Mesendoderm (in vitro differentiated cells): ENCODE data around the gene NRP2. TPM values are rescaled to one million over a fixed set of nuclear protein-coding genes. Genes with fewer than 3 reads are reported as not detected.
A peak's percentile ranks its signal among the peaks of the same experiment; 100 is the strongest.

ENCODE experiments used
- DNase-seq: peaks from one replicate; pipeline ENCODE4 v3.0.0; 2013
- H2AK5ac ChIP-seq: 2 replicates; pipeline ENCODE4 v1.6.1; 2013; ENCODE audit warnings: low read length, inconsistent platforms
- H2BK120ac ChIP-seq: 2 replicates; pipeline ENCODE4 v1.6.1; 2013; ENCODE audit warnings: low read depth, mild to moderate bottlenecking, low read length, moderate library complexity, mixed read lengths
- H2BK15ac ChIP-seq: replicated peaks from 2 replicates; pipeline ENCODE4 v1.6.1; 2013; ENCODE audit warnings: low read depth, mild to moderate bottlenecking, moderate library complexity
- H2BK5ac ChIP-seq: 2 replicates; pipeline ENCODE4 v1.6.1; 2013; ENCODE audit warnings: low read length, inconsistent platforms
- H3K18ac ChIP-seq: 2 replicates; pipeline ENCODE4 v1.6.1; 2013; ENCODE audit warnings: mild to moderate bottlenecking, low read length, mixed read lengths
- H3K23ac ChIP-seq: one replicate; pipeline ENCODE4 v1.6.1; 2013; ENCODE audit warnings: low read length
- H3K27ac ChIP-seq: 2 replicates; pipeline ENCODE4 v1.5.1; 2013; ENCODE audit warnings: low read depth, mild to moderate bottlenecking, inconsistent platforms, low read length, moderate library complexity
- H3K27me3 ChIP-seq: 2 replicates; pipeline ENCODE4 v1.6.1; 2013; ENCODE audit warnings: low read length, control low read depth, mild to moderate bottlenecking, inconsistent platforms; ENCODE audit not compliant: insufficient read depth, poor library complexity
- H3K36me3 ChIP-seq: 2 replicates; pipeline ENCODE4 v1.6.1; 2013; ENCODE audit warnings: low read length, inconsistent platforms; ENCODE audit not compliant: control insufficient read depth, insufficient read depth
- H3K4ac ChIP-seq: one replicate; pipeline ENCODE4 v1.6.1; 2013; ENCODE audit warnings: low read depth, mild to moderate bottlenecking, low read length, moderate library complexity
- H3K4me1 ChIP-seq: 2 replicates; pipeline ENCODE4 v1.6.1; 2013; ENCODE audit warnings: low read depth, low read length, inconsistent platforms; ENCODE audit not compliant: control insufficient read depth
- H3K4me2 ChIP-seq: 2 replicates; pipeline ENCODE4 v1.6.1; 2013; ENCODE audit warnings: low read length
- H3K4me3 ChIP-seq: 2 replicates; pipeline ENCODE4 v1.5.1; 2013; ENCODE audit warnings: mild to moderate bottlenecking, low read length
- H3K56ac ChIP-seq: one replicate; pipeline ENCODE4 v1.6.1; 2013; ENCODE audit warnings: low read length
- H3K79me1 ChIP-seq: 2 replicates; pipeline ENCODE4 v1.6.1; 2013; ENCODE audit warnings: low read length, inconsistent platforms
- H3K79me2 ChIP-seq: 2 replicates; pipeline ENCODE4 v1.6.1; 2013; ENCODE audit warnings: mild to moderate bottlenecking, low read length; ENCODE audit not compliant: control insufficient read depth, insufficient read depth
- H3K9ac ChIP-seq: 2 replicates; pipeline ENCODE4 v1.6.1; 2013; ENCODE audit warnings: low read length, inconsistent platforms
- H4K5ac ChIP-seq: one replicate; pipeline ENCODE4 v1.6.1; 2013; ENCODE audit warnings: low read length
- H4K8ac ChIP-seq: one replicate; pipeline ENCODE4 v1.6.1; 2013; ENCODE audit warnings: low read depth, mild to moderate bottlenecking, control low read depth, low read length, moderate library complexity
- WGBS: extraction: QIAGEN DNeasy Blood & Tissue Kit; methylation state at CpG from one replicate; pipeline ENCODE4 v1.1.7; 2013; ENCODE audit warnings: low lambda C conversion rate, missing lambda C conversion rate; ENCODE audit not compliant: insufficient coverage; ENCODE audit errors: extremely low coverage; 5-methylcytosine and 5-hydroxymethylcytosine counted together
- polyA plus RNA-seq, 2 experiments: library from polyadenylated mRNA; stranded (reverse); fragments of 200-250 nt; gene quantifications; one replicate each; pipeline ENCODE4 v1.2.3, GENCODE V29; 2013

Gene NRP2
- polyA plus RNA-seq (2013, experiment 1 of 2), result 25.9 TPM
- polyA plus RNA-seq (2013, experiment 2 of 2), result 23.7 TPM

DNA sequence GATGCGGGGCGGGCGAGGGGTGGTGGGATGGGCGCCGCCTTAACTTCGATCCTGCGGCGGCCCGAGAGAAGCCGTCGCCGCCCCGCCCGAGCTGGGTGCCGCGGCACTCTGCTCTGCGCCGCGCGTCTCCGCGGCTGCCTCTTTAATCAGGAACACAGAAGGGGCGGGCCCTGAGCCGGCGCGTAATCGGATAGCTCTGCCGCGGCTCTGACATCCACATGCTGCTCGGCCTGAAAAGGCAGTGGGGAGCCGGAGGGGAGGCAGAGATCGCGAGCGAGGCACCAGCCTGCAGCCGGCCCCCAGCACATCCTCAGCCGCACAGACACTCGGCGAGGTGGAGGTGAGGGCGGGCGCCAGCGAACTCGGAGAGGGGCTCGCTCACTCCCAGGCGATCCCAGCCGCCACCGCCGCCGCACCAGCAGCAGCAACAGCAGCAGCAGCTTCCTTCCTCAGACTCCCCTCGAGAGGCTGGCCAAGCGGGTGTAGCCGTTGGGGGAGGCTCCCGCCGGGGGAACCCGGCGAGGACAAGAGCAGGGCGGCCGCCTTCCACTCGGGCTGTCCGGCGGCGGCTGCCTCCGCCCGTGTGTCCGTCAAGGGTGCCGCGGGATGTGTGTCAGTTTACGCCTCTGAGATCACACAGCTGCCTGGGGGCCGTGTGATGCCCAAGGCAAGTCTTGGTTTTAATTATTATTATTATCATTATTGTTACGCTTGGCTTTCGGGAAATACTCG is at the start of gene NRP2:
Gene NRP2 (plus strand): TSS at position 263 of the 732 bp plus-strand sequence. CDS start 790 bp downstream, outside the sequence.
- Histone ChIP-seq H3K23ac (peak within 1 kb of the TSS; percentile 97), H3K27me3 (peaks cover 3% of the 10 kb centered on the region), H3K27ac (peak within 1 kb of the TSS; percentile 84)

DNA sequence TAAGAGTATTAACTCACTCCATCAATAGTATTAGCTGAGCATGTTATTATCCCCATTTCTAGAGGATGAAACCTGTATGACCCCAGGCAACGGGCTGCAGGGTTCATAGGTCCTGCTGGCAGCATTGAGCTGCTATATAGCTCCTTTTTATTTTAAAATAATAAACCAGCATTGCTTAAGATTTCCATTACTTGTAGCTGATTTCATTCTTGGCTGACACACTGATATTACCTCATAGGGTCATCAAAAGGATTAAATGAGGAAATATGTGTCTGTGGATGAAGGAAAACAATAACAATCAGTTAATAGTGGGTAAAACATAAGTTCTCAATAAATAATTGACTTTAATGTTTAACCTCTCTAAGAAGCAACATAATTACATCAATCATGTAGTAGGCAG is 48.3 kb upstream of the NRP2 start:
- H3K23ac ChIP-seq, result no peak overlapping the region
- no peaks in the 10 kb centered on the region for H3K36me3 ChIP-seq
- H2BK5ac ChIP-seq, result no peak overlapping the region
- no peak overlapping the region for H4K8ac ChIP-seq
- no peak overlapping the region for H2BK15ac ChIP-seq
- peaks cover 7% of the 10 kb centered on the region for H3K4me1 ChIP-seq
- no CpG with 5 or more reads among the region's 1 CpG for WGBS
- no peaks in the 10 kb centered on the region for H3K27me3 ChIP-seq
- no peak overlapping the region for H4K5ac ChIP-seq
- no peak overlapping the region for H3K9ac ChIP-seq
- H3K79me1 ChIP-seq, result no peaks in the 10 kb centered on the region
- H3K4me3 ChIP-seq, result no peak overlapping the region
- H3K4ac ChIP-seq, result no peak overlapping the region
- H3K56ac ChIP-seq, result no peak overlapping the region
- no peak overlapping the region for H3K18ac ChIP-seq
- H3K4me2 ChIP-seq, result no peak overlapping the region
- H2BK120ac ChIP-seq, result no peak overlapping the region
- no peak overlapping the region for H3K27ac ChIP-seq
- DNase-seq, result no peak
- no peak overlapping the region for H2AK5ac ChIP-seq
- no peaks in the 10 kb centered on the region for H3K79me2 ChIP-seq

More for the DNA sequence above, at the start of gene NRP2:
- H2BK5ac ChIP-seq, result peak within 1 kb of the TSS; percentile 84
- H3K4ac ChIP-seq, result peak within 1 kb of the TSS; percentile 61
- H3K4me3 ChIP-seq, result peak within 1 kb of the TSS; percentile 46
- no peak within 1 kb of the TSS for H4K5ac ChIP-seq
- H2BK120ac ChIP-seq, result no peak within 1 kb of the TSS
- H3K9ac ChIP-seq, result peak within 1 kb of the TSS; percentile 86
- H4K8ac ChIP-seq, result peak within 1 kb of the TSS; percentile 42
- H3K56ac ChIP-seq, result peak within 1 kb of the TSS; percentile 96
- WGBS, result no CpG with 5 or more reads among the region's 71 CpGs
- H3K79me2 ChIP-seq, result peaks cover 10% of the 10 kb centered on the region
- no peaks in the 10 kb centered on the region for H3K36me3 ChIP-seq
- peak within 1 kb of the TSS; percentile 92 for H3K4me2 ChIP-seq
- DNase-seq, result peak; percentile 96
- H3K4me1 ChIP-seq, result peaks cover 15% of the 10 kb centered on the region
- H2BK15ac ChIP-seq, result peak within 1 kb of the TSS; percentile 28
- peaks cover 3% of the 10 kb centered on the region for H3K79me1 ChIP-seq
- H3K18ac ChIP-seq, result peak within 1 kb of the TSS; percentile 91
- no peak within 1 kb of the TSS for H2AK5ac ChIP-seq

- Histone ChIP-seq H3K4me1 (peaks cover 5% of the 10 kb centered on the region), H3K4me3 (no peak overlapping the region), H3K4ac (no peak overlapping the region), H3K79me2 (no peaks in the 10 kb centered on the region), H2BK15ac (no peak overlapping the region), H3K27ac (no peak overlapping the region), H3K56ac (no peak overlapping the region), H3K9ac (no peak overlapping the region), H3K4me2 (no peak overlapping the region), H4K5ac (no peak overlapping the region), H3K18ac (peak overlapping the region; percentile 36), H3K23ac (no peak overlapping the region), H2BK5ac (no peak overlapping the region), H3K27me3 (no peaks in the 10 kb centered on the region), H2BK120ac (no peak overlapping the region), H4K8ac (no peak overlapping the region), H3K36me3 (no peaks in the 10 kb centered on the region), H2AK5ac (peak overlapping the region; percentile 13), H3K79me1 (no peaks in the 10 kb centered on the region)
- WGBS, result no CpG with 5 or more reads among the region's 7 CpGs
- peak; percentile 61 for DNase-seq
Observed at GRCh38 chr2:205636549-205637319, 45.6 kb upstream of the NRP2 start.

DNA sequence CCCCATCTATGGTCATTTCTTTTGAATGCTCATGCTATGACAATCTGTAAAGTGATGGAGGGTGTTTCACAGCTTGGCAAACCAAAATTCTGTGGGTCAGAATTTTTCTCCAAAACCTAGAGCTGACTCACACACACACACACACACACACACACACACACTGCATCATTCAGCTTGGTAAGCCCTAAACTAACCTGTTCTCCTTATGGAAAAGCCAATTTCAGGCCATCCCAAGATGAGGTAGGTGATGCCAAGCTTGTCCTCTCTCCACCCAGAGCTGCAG is 45.0 kb upstream of the NRP2 start:
- Histone ChIP-seq H3K23ac (no peak overlapping the region), H2AK5ac (no peak overlapping the region), H3K27me3 (no peaks in the 10 kb centered on the region), H2BK15ac (no peak overlapping the region), H3K4me2 (no peak overlapping the region), H3K27ac (no peak overlapping the region), H2BK120ac (no peak overlapping the region), H3K18ac (no peak overlapping the region), H3K36me3 (no peaks in the 10 kb centered on the region), H4K5ac (no peak overlapping the region), H3K56ac (no peak overlapping the region), H3K4me1 (peaks cover 5% of the 10 kb centered on the region), H3K4me3 (no peak overlapping the region), H4K8ac (no peak overlapping the region), H3K4ac (no peak overlapping the region), H3K9ac (no peak overlapping the region), H2BK5ac (no peak overlapping the region), H3K79me1 (no peaks in the 10 kb centered on the region), H3K79me2 (no peaks in the 10 kb centered on the region)
- DNase-seq, result no peak

DNA sequence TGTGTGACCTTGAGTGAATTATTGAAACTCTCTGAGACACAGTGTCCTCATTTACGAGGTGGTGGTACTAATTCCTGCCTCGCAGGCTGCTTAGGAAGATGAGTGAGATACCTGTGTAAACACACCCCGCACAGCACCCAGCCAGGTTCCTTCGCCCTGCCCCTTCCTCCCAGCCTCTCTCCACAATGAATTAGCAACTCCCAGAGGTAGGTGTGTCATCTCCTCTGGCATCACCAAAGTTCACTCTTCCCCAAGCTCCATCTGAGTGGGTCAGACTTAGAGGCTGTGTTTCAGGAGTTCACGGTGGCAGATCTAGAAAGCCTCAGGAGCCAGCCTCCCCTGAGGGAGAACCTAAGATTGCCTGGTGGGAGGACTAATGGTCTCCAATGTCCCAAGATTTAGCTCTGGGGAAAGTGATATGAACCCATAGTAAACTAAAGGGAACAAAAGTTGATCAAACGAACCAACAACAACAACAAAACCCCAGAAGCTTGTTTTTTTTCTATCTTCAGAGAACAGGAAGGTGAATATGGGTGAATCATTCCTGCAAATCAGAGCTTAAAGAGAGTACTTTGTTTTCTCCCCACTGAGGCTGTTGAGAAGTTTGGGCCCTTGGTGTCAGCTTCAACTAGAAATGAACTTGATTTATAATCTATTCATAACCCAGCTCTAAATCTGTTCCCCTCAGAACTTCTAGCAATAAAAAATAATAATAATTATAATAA is 44.4 kb upstream of the NRP2 start:
- Histone ChIP-seq H3K4me3 (no peak overlapping the region), H2BK15ac (no peak overlapping the region), H3K4me1 (peaks cover 5% of the 10 kb centered on the region), H3K27me3 (no peaks in the 10 kb centered on the region), H3K18ac (no peak overlapping the region), H3K9ac (no peak overlapping the region), H3K79me1 (no peaks in the 10 kb centered on the region), H3K36me3 (no peaks in the 10 kb centered on the region), H4K8ac (no peak overlapping the region), H2AK5ac (no peak overlapping the region), H4K5ac (peak overlapping the region; percentile 34), H2BK5ac (no peak overlapping the region), H2BK120ac (no peak overlapping the region), H3K23ac (no peak overlapping the region), H3K4ac (no peak overlapping the region), H3K79me2 (no peaks in the 10 kb centered on the region), H3K4me2 (no peak overlapping the region), H3K56ac (no peak overlapping the region), H3K27ac (no peak overlapping the region)
- no peak for DNase-seq
- no CpG with 5 or more reads among the region's 6 CpGs for WGBS
